Stimulated activated naive CD8-positive, alpha-beta T cell treated with anti-CD3 and anti-CD28 coated beads, Interleukin-15, Interleukin-2, amounts not matched to agents 100 ng/mL and 50 ng/mL, for 24 hours (primary cell): ENCODE results near the gene ANKRD28.
"Not testable (repeated sequence)": the region's sequence is repeated elsewhere in the genome, so short reads cannot be mapped to it uniquely, and the experiment has no call there.

Source experiments
- H3K27ac Mint-ChIP-seq: one replicate; pipeline ENCODE4 v1.8.0; 2021; ENCODE audit warnings: mild to moderate bottlenecking, mixed read lengths
- H3K27me3 Mint-ChIP-seq: one replicate; pipeline ENCODE4 v1.8.0; 2021; ENCODE audit warnings: mixed read lengths
- H3K36me3 Mint-ChIP-seq: one replicate; pipeline ENCODE4 v1.8.0; 2021; ENCODE audit warnings: low read depth, mixed read lengths
- H3K4me1 Mint-ChIP-seq: one replicate; pipeline ENCODE4 v1.8.0; 2021; ENCODE audit warnings: low read depth, mixed read lengths
- H3K4me3 Mint-ChIP-seq: one replicate; pipeline ENCODE4 v1.8.0; 2021; ENCODE audit warnings: mild to moderate bottlenecking, mixed read lengths
- H3K9me3 Mint-ChIP-seq: one replicate; pipeline ENCODE4 v1.8.0; 2021; ENCODE audit warnings: mixed read lengths

ANKRD28 gene

DNA sequence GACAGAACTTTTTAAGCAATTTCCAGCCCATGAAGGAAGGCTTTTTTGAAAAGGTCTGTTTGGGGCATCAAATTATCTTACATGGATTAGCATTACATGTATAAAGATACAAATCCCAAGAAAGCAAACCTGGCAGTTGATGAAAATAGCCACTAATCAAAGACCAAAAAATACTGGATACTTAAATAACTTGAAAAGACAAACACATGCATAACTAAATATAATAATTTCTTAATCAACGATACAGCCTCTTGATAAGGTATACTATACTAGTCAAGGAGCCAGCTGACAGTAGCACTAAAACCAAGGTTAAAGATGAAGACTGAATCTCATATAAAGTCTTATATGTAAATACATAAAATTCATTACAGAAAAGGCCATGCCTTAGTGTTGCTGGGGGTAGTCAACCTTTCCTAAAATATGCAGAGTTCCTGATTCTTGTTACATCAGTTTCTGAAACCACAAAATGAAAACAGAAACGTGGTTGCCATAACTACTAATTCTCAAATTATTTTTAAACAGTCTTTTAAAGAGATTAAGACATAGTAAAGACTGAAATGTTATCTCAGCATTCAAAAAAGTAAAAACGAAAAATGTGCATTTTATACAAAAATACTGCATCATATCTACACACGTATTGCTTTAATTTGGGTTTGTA is 2.0 kb downstream of the ANKRD28 start:
- Mint-ChIP-seq H3K4me3 (peak overlapping the region; percentile 83), H3K9me3 (no peaks in the 10 kb centered on the region), H3K27me3 (no peaks in the 10 kb centered on the region), H3K27ac (peak overlapping the region; percentile 97), H3K36me3 (peaks cover 28% of the 10 kb centered on the region), H3K4me1 (peaks cover 92% of the 10 kb centered on the region)

DNA sequence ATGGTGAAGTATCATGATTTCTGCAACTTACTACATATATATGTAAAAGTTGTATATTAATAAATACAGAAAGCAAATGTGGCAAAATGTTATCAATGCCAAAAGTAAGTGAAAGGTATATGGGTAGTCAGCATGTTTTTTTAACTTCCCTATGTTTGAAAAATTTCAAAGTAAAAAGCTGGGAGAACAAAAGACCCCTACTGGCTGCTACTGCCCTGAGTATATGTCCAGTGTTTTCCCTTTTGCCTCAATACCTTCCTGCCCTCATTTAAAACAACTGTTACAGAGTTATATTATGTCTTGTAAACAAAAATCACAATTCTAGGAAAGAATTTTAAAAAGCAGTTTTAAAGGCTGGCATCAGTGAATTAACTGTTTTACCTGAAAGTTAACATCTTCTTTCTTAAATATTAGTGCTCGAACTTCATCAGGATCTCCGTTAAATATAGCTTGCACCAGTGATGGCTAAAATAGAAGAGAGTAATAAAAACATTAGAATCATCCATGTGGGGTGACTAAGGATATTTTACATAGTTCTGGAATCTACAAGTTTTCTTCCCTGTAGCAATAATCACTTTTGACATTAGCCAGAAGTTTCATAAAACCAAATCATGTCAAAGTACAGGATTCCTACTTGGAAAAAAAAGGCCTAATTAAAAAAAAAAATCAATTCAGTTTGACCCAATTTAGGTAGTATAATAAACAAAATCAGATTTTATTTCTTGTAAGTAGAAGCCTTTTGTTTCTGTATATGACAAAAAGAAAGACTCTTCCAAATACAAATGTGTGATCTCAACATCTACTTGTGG is 2.7 kb downstream of the ANKRD28 start:
- Mint-ChIP-seq H3K36me3 (peaks cover 35% of the 10 kb centered on the region), H3K4me3 (peak overlapping the region; percentile 83), H3K27me3 (no peaks in the 10 kb centered on the region), H3K27ac (peak overlapping the region; percentile 97), H3K9me3 (no peaks in the 10 kb centered on the region), H3K4me1 (peaks cover 90% of the 10 kb centered on the region)

DNA sequence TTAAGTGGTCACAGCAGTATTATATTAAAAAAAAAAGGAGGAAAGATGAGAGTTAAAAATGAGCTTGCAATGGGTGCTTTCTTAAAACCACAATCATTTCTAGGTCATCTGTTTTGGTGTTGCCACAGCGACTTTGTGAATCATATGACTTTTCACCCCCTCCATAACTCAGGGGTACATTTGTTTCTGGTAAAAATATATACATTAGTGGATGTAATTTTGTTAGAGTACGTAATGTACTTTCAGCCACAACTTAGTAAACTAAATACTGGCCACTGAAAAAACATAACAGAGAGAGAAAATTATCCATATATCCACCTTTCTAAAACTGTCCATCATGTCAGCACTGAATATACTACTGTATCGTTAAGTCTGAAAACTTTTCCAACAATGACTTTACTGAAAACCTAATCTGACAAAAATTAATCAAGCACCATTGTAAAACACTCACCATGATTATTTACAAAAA is 3.4 kb downstream of the ANKRD28 start:
- H3K27ac Mint-ChIP-seq = peak overlapping the region; percentile 89
- peak overlapping the region; percentile 69 for H3K4me3 Mint-ChIP-seq
- H3K36me3 Mint-ChIP-seq = peaks cover 39% of the 10 kb centered on the region
- H3K27me3 Mint-ChIP-seq = no peaks in the 10 kb centered on the region
- peaks cover 86% of the 10 kb centered on the region for H3K4me1 Mint-ChIP-seq
- H3K9me3 Mint-ChIP-seq = no peaks in the 10 kb centered on the region

DNA sequence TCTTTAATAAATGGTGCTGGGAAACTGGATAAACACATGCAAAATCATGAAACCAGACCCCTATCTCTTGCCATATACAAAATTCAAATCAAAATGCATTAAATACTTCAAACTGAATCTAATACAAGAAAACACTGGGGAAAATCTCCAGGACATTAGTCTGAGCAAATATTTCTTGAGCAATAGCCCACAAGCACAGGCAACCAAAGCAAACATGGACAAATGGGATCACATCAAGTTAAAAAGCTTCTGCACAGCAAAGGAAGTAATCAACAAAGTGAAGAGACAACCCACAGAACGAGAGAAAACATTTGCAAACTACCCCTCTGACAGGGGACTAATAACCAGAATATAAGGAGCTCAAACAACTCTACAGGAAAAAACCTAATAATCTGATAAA is 6.3 kb downstream of the ANKRD28 start:
- Mint-ChIP-seq H3K27ac (peak overlapping the region; percentile 30), H3K36me3 (peaks cover 39% of the 10 kb centered on the region), H3K9me3 (no peaks in the 10 kb centered on the region), H3K4me3 (peak overlapping the region; percentile 14), H3K4me1 (peaks cover 62% of the 10 kb centered on the region), H3K27me3 (no peaks in the 10 kb centered on the region)

DNA sequence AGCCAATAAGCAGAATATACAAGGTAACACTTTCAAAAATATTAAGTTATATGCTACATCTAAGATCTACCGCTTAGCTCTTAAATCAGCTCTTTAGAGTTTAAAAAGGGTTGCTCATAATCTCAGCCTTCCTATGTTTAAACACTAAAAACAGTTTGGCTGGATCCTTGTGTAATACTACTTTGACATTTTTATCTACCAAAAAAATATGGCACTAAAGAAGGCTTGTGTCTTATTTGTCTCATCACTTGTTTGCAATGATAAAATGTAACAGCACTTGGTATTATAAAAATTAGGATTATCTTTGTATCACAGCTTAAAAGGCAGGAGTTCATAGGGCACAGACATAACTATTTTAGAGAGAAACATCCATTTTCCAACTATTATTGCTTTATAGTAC is 9.8 kb downstream of the ANKRD28 start:
- Mint-ChIP-seq H3K9me3 (no peaks in the 10 kb centered on the region), H3K27me3 (no peaks in the 10 kb centered on the region), H3K27ac (no peak overlapping the region), H3K4me3 (no peak overlapping the region), H3K4me1 (peaks cover 42% of the 10 kb centered on the region), H3K36me3 (peaks cover 39% of the 10 kb centered on the region)

DNA sequence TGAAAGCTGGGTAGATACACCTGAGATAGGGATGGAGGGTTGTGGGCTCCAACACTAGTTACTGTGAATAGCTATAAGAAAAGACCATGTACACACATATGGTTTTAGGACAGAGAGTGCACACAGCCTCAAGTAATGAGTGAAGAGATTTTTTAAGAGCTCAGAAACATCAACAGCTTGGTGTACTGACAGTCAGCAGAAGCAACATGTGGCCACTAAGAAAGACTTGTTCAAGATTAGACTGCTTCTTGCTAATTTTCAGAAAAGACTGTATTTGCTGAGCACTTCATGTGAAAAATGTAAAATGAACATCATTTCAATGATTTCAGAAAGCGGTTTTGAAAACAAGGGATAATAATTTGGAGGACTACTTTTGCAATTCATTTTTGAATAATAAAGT is 10.3 kb downstream of the ANKRD28 start:
- Mint-ChIP-seq H3K9me3 (no peaks in the 10 kb centered on the region), H3K36me3 (peaks cover 39% of the 10 kb centered on the region), H3K27me3 (no peaks in the 10 kb centered on the region), H3K27ac (no peak overlapping the region), H3K4me1 (peaks cover 46% of the 10 kb centered on the region), H3K4me3 (no peak overlapping the region)

DNA sequence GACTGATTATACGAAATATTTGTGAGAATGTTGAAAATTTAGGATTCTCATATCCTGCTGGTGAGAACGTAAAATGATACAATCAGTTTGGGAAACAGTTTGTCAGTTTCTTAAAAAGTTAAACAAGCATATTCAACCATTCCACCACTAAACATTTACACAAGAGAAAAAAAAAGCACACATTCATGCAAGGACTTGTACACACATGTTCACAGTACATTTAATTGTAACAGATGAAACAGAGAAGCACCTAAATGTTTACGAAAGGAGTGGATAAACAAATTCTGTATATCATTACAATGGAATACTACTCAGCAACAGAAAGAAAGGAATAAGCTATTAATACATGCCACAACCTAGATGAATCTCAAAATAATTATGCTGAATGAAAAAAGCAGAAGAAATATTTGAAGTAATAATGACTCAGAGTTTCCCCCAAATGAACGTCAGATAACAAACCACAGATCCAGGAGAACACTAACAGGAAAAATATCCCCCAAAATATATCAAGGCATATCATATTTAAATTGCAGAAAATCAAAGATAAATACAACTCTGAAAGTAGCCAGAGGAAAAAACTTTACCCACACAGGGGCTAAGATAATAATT is 14.3 kb downstream of the ANKRD28 start:
- Mint-ChIP-seq H3K9me3 (peaks cover 5% of the 10 kb centered on the region), H3K27me3 (no peaks in the 10 kb centered on the region), H3K4me3 (no peak overlapping the region), H3K36me3 (peaks cover 20% of the 10 kb centered on the region), H3K4me1 (peaks cover 33% of the 10 kb centered on the region), H3K27ac (no peak overlapping the region)

DNA sequence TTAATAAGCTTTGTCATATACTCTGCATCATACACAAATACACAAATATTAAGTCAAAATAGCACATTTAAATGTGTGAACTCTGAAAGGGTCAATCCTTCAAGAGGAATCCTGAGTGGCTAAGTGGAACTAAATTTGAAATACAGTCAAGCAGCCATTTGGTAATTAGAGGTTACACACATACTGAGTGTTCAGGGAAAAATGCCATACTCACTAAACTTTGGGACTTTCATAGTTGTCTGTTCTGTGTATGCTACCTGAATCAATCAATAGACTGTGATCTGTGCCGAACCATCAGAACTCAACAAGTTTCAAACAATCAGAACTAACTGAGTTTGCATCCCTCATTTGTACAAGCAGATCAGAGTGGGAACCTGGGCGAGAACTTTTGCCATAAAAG is 15.3 kb downstream of the ANKRD28 start:
- Mint-ChIP-seq H3K27me3 (no peaks in the 10 kb centered on the region), H3K9me3 (peaks cover 5% of the 10 kb centered on the region), H3K4me3 (no peak overlapping the region), H3K4me1 (peaks cover 38% of the 10 kb centered on the region), H3K27ac (no peak overlapping the region), H3K36me3 (peaks cover 23% of the 10 kb centered on the region)

DNA sequence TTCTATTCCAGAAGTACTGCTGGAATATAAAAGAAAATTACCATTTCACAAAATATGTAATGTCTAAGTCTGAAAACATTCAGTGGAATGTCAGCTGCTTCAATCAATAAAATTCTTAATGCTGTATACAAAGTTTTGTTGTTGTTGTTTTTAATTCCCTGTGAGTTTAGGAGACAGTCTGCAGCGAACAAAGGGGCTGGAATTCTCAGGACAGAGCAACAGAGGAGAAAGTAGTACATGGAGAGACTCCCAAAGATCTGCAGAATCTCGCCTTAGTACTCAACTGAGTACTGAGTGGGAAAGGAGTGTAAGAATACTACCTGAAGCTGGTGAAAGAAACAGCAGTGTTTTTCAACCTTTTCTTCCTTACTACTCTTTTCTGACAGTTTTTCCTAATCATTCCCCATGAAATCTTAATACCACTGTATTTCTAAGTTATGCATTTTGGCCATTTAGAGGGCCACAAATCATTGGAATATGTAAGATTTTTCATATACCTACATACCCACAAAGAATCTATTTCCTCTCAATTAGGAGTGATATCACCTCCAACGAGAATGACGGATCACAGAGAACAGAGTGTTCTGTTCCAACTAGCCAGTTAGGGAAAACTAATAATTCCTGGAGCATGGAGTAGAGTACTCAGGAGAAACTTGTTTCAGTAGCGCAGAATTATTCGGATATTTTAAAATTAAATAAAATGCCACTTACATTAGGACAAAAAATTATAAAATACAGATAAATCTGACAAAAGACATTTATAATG is 16.0 kb downstream of the ANKRD28 start:
- Mint-ChIP-seq H3K27me3 (no peaks in the 10 kb centered on the region), H3K4me1 (peaks cover 42% of the 10 kb centered on the region), H3K36me3 (peaks cover 23% of the 10 kb centered on the region), H3K9me3 (peaks cover 5% of the 10 kb centered on the region), H3K27ac (no peak overlapping the region), H3K4me3 (no peak overlapping the region)

DNA sequence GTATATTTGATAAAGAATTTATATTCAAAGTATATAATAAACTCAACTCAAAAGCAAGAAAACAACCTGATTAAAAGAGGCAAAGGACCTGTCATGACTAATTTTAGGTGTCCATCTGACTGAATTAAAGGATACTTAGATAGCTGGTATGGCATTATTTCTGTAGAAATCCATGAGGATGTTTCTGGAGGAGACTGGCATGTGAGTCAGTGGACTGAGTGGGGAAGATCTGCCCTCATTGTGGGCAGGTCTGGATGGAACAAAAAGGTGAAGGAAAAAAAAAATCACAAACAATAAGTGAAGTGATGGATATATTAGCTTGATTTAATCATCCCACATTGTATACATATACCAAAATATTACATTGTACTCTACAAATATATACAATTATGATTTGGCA is 16.6 kb downstream of the ANKRD28 start:
- peaks cover 49% of the 10 kb centered on the region for H3K4me1 Mint-ChIP-seq
- H3K9me3 Mint-ChIP-seq = peaks cover 5% of the 10 kb centered on the region
- peaks cover 26% of the 10 kb centered on the region for H3K36me3 Mint-ChIP-seq
- no peaks in the 10 kb centered on the region for H3K27me3 Mint-ChIP-seq
- no peak overlapping the region for H3K27ac Mint-ChIP-seq
- no peak overlapping the region for H3K4me3 Mint-ChIP-seq

DNA sequence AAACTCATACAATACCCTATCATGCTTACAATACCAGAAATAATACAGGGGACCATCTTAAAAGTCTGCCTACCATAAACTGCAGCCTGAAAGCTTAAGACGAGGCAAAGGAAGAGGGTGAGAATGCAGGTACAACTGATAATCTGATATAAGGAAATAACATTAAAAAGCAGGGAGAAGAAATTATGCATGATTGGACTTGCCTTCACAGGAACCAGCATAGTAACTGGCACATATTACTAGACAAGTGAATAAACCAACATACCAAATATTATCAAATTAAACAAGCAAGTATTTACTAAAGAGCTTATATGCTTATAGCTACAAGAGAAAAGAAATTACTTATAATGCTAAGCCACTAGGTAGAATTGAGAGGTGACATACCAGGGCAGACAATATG is 18.7 kb downstream of the ANKRD28 start:
- peaks cover 68% of the 10 kb centered on the region for H3K4me1 Mint-ChIP-seq
- H3K36me3 Mint-ChIP-seq = peaks cover 16% of the 10 kb centered on the region
- peaks cover 5% of the 10 kb centered on the region for H3K9me3 Mint-ChIP-seq
- H3K4me3 Mint-ChIP-seq = no peak overlapping the region
- H3K27ac Mint-ChIP-seq = no peak overlapping the region
- no peaks in the 10 kb centered on the region for H3K27me3 Mint-ChIP-seq

DNA sequence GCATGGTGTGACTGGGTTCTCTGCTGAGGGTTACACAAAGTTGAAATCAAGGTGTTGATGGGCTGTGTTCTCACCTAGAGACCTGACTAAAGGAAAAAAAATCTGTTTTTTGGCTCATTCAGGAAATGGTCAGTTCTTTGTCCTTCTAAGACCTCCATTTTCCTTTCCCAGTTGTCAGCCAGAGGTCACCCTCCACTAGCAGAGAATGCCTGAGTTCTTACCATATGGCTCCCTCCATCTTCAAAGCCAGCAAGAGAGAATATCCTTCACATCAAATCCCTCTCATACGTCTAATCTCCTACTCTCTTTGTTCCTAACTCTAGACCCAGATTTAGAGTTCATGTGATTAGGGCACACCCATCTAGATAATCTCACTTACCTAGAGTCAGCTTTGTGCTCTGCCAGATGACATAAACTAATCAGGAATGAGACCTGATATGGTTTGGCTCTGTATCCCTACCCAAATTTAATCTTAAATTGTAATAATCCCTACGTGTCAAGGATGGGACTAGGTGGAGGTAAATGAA is 19.4 kb downstream of the ANKRD28 start:
- Mint-ChIP-seq H3K9me3 (peaks cover 5% of the 10 kb centered on the region), H3K36me3 (peaks cover 21% of the 10 kb centered on the region), H3K4me1 (peaks cover 67% of the 10 kb centered on the region)

DNA sequence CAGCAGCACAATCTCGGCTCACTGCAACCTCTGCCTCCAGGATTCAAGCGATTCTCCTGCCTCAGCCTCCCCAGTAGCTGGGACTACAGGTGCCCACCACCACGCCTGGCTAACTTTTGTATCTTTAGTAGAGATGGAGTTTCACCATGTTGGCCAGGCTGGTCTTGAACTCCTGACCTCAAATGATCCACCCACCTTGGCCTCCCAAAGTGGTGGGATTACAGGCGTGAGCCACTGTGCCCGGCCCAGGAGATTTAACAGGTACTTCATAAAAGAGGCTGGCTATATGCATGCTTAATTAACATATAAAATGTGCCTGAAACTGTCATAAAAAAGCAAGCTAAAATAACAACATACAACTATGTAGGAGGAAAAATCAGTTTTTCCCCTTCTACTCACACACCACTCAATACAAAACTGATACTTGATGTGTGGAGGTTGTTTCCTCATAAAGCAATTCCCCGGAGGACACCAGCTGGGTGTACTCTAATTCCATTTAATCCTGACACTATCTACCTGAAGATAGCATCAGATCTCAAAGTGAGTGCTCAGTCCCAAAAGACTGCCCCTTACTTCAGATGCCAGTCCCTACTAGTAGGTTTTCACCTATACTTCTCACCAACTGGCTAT is 22.7 kb downstream of the ANKRD28 start:
- Mint-ChIP-seq H3K36me3 (peaks cover 38% of the 10 kb centered on the region), H3K4me1 (peaks cover 74% of the 10 kb centered on the region)
- not testable (repeated sequence) for H3K4me3 Mint-ChIP-seq

More for the DNA sequence above, 19.4 kb downstream of the ANKRD28 start:
- H3K27ac Mint-ChIP-seq = no peak overlapping the region
- no peaks in the 10 kb centered on the region for H3K27me3 Mint-ChIP-seq
- no peak overlapping the region for H3K4me3 Mint-ChIP-seq

DNA sequence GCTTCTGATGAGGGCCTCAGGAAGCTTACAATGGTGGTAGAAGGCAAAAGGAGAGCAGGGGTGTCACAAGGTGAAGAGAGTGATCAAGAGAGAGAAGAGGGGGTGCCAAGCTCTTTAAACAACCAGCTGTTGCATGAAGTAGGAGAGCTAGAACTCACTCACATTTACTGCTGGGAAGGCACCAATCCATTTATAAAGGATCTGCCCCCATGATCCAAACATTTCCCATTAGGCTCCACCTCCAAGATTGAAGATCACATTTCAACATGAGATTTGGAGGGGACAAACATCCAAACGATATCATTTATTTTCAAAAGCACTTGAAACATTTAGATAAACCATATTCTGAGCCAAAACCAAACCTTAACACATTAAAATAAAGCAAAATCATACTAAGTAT is 26.3 kb downstream of the ANKRD28 start:
- no peaks in the 10 kb centered on the region for H3K27me3 Mint-ChIP-seq
- H3K4me3 Mint-ChIP-seq = no peak overlapping the region
- peaks cover 4% of the 10 kb centered on the region for H3K9me3 Mint-ChIP-seq
- H3K4me1 Mint-ChIP-seq = peaks cover 88% of the 10 kb centered on the region
- H3K27ac Mint-ChIP-seq = no peak overlapping the region
- peaks cover 31% of the 10 kb centered on the region for H3K36me3 Mint-ChIP-seq

More for the DNA sequence above, 22.7 kb downstream of the ANKRD28 start:
- peak overlapping the region; percentile 74 for H3K27ac Mint-ChIP-seq
- not testable (repeated sequence) for H3K27me3 Mint-ChIP-seq, H3K9me3 Mint-ChIP-seq
